Activated naive CD8-positive, alpha-beta T cell (primary cell): ENCODE results near the gene FAM174B.

Experiments used
- H3K27ac Mint-ChIP-seq: one replicate; pipeline ENCODE4 v1.8.0; 2021; ENCODE audit warnings: mixed read lengths
- H3K27me3 Mint-ChIP-seq: one replicate; pipeline ENCODE4 v1.8.0; 2021; ENCODE audit warnings: mixed read lengths
- H3K36me3 Mint-ChIP-seq: one replicate; pipeline ENCODE4 v1.8.0; 2021; ENCODE audit warnings: mixed read lengths
- H3K4me1 Mint-ChIP-seq: one replicate; pipeline ENCODE4 v1.8.0; 2021; ENCODE audit warnings: low read depth, mixed read lengths
- H3K4me3 Mint-ChIP-seq: one replicate; pipeline ENCODE4 v1.8.0; 2021; ENCODE audit warnings: mild to moderate bottlenecking, mixed read lengths
- H3K9me3 Mint-ChIP-seq: one replicate; pipeline ENCODE4 v1.8.0; 2021; ENCODE audit warnings: low read depth, mixed read lengths

FAM174B gene

GRCh38 chr15:92653836-92654539 lies 1.6 kb downstream of the FAM174B start:
- peaks cover 20% of the 10 kb centered on the region for H3K4me1 Mint-ChIP-seq
- H3K27me3 Mint-ChIP-seq, result peaks cover 4% of the 10 kb centered on the region
- peak overlapping the region; percentile 84 for H3K4me3 Mint-ChIP-seq

GRCh38 chr15:92653366-92653765 lies 2.2 kb downstream of the FAM174B start:
- Mint-ChIP-seq H3K9me3 (no peaks in the 10 kb centered on the region), H3K4me3 (peak overlapping the region; percentile 63), H3K27me3 (peaks cover 4% of the 10 kb centered on the region), H3K36me3 (peaks cover 2% of the 10 kb centered on the region), H3K27ac (no peak overlapping the region), H3K4me1 (peaks cover 20% of the 10 kb centered on the region)

More at GRCh38 chr15:92653836-92654539, 1.6 kb downstream of the FAM174B start:
- H3K36me3 Mint-ChIP-seq, result peaks cover 2% of the 10 kb centered on the region
- H3K27ac Mint-ChIP-seq, result no peak overlapping the region
- no peaks in the 10 kb centered on the region for H3K9me3 Mint-ChIP-seq

GRCh38 chr15:92652576-92652966 lies 3.0 kb downstream of the FAM174B start:
- Mint-ChIP-seq H3K36me3 (peaks cover 2% of the 10 kb centered on the region), H3K9me3 (no peaks in the 10 kb centered on the region), H3K27me3 (peaks cover 4% of the 10 kb centered on the region), H3K4me3 (no peak overlapping the region), H3K27ac (no peak overlapping the region), H3K4me1 (peaks cover 20% of the 10 kb centered on the region)

GRCh38 chr15:92651877-92652575 lies 3.5 kb downstream of the FAM174B start:
- H3K4me3 Mint-ChIP-seq, result no peak overlapping the region
- H3K4me1 Mint-ChIP-seq, result peaks cover 20% of the 10 kb centered on the region
- peaks cover 2% of the 10 kb centered on the region for H3K36me3 Mint-ChIP-seq
- H3K27ac Mint-ChIP-seq, result no peak overlapping the region
- H3K9me3 Mint-ChIP-seq, result no peaks in the 10 kb centered on the region
- peaks cover 4% of the 10 kb centered on the region for H3K27me3 Mint-ChIP-seq

- peaks cover 2% of the 10 kb centered on the region for H3K36me3 Mint-ChIP-seq
These were observed 4.6 kb downstream of the FAM174B start for GRCh38 chr15:92650966-92651365.

GRCh38 chr15:92650256-92650655 lies 5.3 kb downstream of the FAM174B start:
- Mint-ChIP-seq H3K9me3 (no peaks in the 10 kb centered on the region), H3K4me1 (peaks cover 17% of the 10 kb centered on the region), H3K27me3 (peaks cover 1% of the 10 kb centered on the region), H3K27ac (no peak overlapping the region), H3K4me3 (no peak overlapping the region), H3K36me3 (peaks cover 2% of the 10 kb centered on the region)

More at GRCh38 chr15:92650966-92651365, 4.6 kb downstream of the FAM174B start:
- H3K27me3 Mint-ChIP-seq, result peaks cover 1% of the 10 kb centered on the region
- H3K4me3 Mint-ChIP-seq, result no peak overlapping the region
- H3K9me3 Mint-ChIP-seq, result no peaks in the 10 kb centered on the region
- peaks cover 18% of the 10 kb centered on the region for H3K4me1 Mint-ChIP-seq
- H3K27ac Mint-ChIP-seq, result no peak overlapping the region

GRCh38 chr15:92648190-92648875 lies 7.2 kb downstream of the FAM174B start:
- Mint-ChIP-seq H3K9me3 (no peaks in the 10 kb centered on the region), H3K27ac (no peak overlapping the region), H3K4me1 (peaks cover 8% of the 10 kb centered on the region), H3K27me3 (peaks cover 1% of the 10 kb centered on the region), H3K36me3 (peaks cover 2% of the 10 kb centered on the region), H3K4me3 (no peak overlapping the region)

GRCh38 chr15:92647467-92648163 lies 8.0 kb downstream of the FAM174B start:
- Mint-ChIP-seq H3K27me3 (peaks cover 1% of the 10 kb centered on the region), H3K9me3 (no peaks in the 10 kb centered on the region), H3K36me3 (peaks cover 3% of the 10 kb centered on the region), H3K27ac (no peak overlapping the region), H3K4me1 (peaks cover 7% of the 10 kb centered on the region), H3K4me3 (no peak overlapping the region)

- Mint-ChIP-seq H3K9me3 (peaks cover 5% of the 10 kb centered on the region), H3K4me3 (no peak overlapping the region), H3K36me3 (peaks cover 8% of the 10 kb centered on the region), H3K27ac (no peak overlapping the region), H3K27me3 (peaks cover 1% of the 10 kb centered on the region), H3K4me1 (peaks cover 2% of the 10 kb centered on the region)
These were observed 9.4 kb downstream of the FAM174B start for GRCh38 chr15:92646216-92646615.

- no peak overlapping the region for H3K27ac Mint-ChIP-seq
- H3K27me3 Mint-ChIP-seq, result no peaks in the 10 kb centered on the region
- H3K4me3 Mint-ChIP-seq, result no peak overlapping the region
- H3K4me1 Mint-ChIP-seq, result peaks cover 2% of the 10 kb centered on the region
- peaks cover 9% of the 10 kb centered on the region for H3K36me3 Mint-ChIP-seq
- peaks cover 10% of the 10 kb centered on the region for H3K9me3 Mint-ChIP-seq
These were observed 9.8 kb downstream of the FAM174B start for GRCh38 chr15:92645731-92646130.

GRCh38 chr15:92645051-92645631 lies 10.4 kb downstream of the FAM174B start:
- Mint-ChIP-seq H3K36me3 (peaks cover 9% of the 10 kb centered on the region), H3K27me3 (no peaks in the 10 kb centered on the region), H3K4me1 (peaks cover 2% of the 10 kb centered on the region), H3K27ac (no peak overlapping the region), H3K4me3 (no peak overlapping the region), H3K9me3 (peaks cover 10% of the 10 kb centered on the region)

- Mint-ChIP-seq H3K27ac (no peak overlapping the region), H3K36me3 (peaks cover 14% of the 10 kb centered on the region), H3K4me3 (no peak overlapping the region), H3K27me3 (no peaks in the 10 kb centered on the region), H3K9me3 (peaks cover 10% of the 10 kb centered on the region), H3K4me1 (peaks cover 3% of the 10 kb centered on the region)
These were observed 11.4 kb downstream of the FAM174B start for GRCh38 chr15:92643849-92644815.

GRCh38 chr15:92638709-92639365 lies 16.7 kb downstream of the FAM174B start:
- H3K36me3 Mint-ChIP-seq, result peaks cover 14% of the 10 kb centered on the region
- no peak overlapping the region for H3K4me3 Mint-ChIP-seq
- H3K4me1 Mint-ChIP-seq, result peaks cover 14% of the 10 kb centered on the region
- no peaks in the 10 kb centered on the region for H3K27me3 Mint-ChIP-seq
- H3K27ac Mint-ChIP-seq, result no peak overlapping the region
- H3K9me3 Mint-ChIP-seq, result peaks cover 10% of the 10 kb centered on the region
